ENCODE results near the gene ENPP3.

The ENPP3 gene

GRCh38 chr6:131775886-131776285 lies 138.8 kb downstream of the ENPP3 start:
- Histone ChIP-seq H3K4me1 (ENCODE audit: control insufficient read depth, insufficient read depth, low read length) (no peaks in the 10 kb centered on the region), H3K36me3 (ENCODE audit: control insufficient read depth in 2 of 2, insufficient read depth in 1 of 2, low read length in 2 of 2) (no peaks in the 10 kb centered on the region), H3K9me3 (ENCODE audit: control insufficient read depth, insufficient read depth, low read depth, low read length) (no peaks in the 10 kb centered on the region), H3K4me3 (ENCODE audit: low read depth, low read length) (no peak overlapping the region), H3K27ac (ENCODE audit: extremely low read depth, low read depth, low read length) (no peak overlapping the region)
- POLR2A ChIA-PET = no interaction called here
- CTCF ChIA-PET = no interaction called here
- TF ChIP-seq EGR2 (tag by site-specific recombination; IDR thresholded peaks at IDR 0.05; ENCODE audit: low read depth) (no peak), ZNF157 (tag by site-specific recombination; IDR thresholded peaks at IDR 0.05) (no peak), ZNF112 (tag by site-specific recombination; IDR thresholded peaks at IDR 0.05) (no peak), ZNF549 (tag by site-specific recombination; IDR thresholded peaks at IDR 0.05) (no peak), ZNF837 (tag by site-specific recombination; IDR thresholded peaks at IDR 0.05) (no peak), ZNF202 (tag by site-specific recombination; IDR thresholded peaks at IDR 0.05; ENCODE audit: borderline replicate concordance) (no peak), GLIS1 (tag by site-specific recombination; IDR thresholded peaks at IDR 0.05) (no peak), ZEB2 (tag by site-specific recombination; IDR thresholded peaks at IDR 0.05) (no peak), ZSCAN23 (tag by site-specific recombination; IDR thresholded peaks at IDR 0.05) (no peak), BCL6B (tag by site-specific recombination; IDR thresholded peaks at IDR 0.05) (no peak), ZNF175 (tag by site-specific recombination; IDR thresholded peaks at IDR 0.05) (no peak), ZNF544 (tag by site-specific recombination; IDR thresholded peaks at IDR 0.05) (no peak)

GRCh38 chr6:131776985-131777384 lies 139.9 kb downstream of the ENPP3 start:
- no peaks in the 10 kb centered on the region for H3K4me1 ChIP-seq (ENCODE audit: control insufficient read depth, insufficient read depth, low read length)
- ChIA-PET POLR2A (no interaction called here), CTCF (interaction anchor here (0.7 kb wide), 1 partner anchor 48 kb away, joined by 3 read pairs; no protein-coding TSS in a partner anchor)
- TF ChIP-seq ZNF324 (tag by site-specific recombination; IDR thresholded peaks at IDR 0.05) (no peak), KLF9 (tag by site-specific recombination; IDR thresholded peaks at IDR 0.05; ENCODE audit: low read depth) (no peak), ZNF555 (tag by site-specific recombination; conservative IDR thresholded peaks at IDR 0.05) (no peak), KLF7 (tag by site-specific recombination; IDR thresholded peaks at IDR 0.05; ENCODE audit: borderline replicate concordance) (no peak), ZFP3 (tag by site-specific recombination; IDR thresholded peaks at IDR 0.05; ENCODE audit: low read depth) (no peak), ZNF626 (tag by site-specific recombination; IDR thresholded peaks at IDR 0.05) (no peak), ZNF692 (tag by site-specific recombination; IDR thresholded peaks at IDR 0.05) (no peak), ZSCAN30 (tag by site-specific recombination; IDR thresholded peaks at IDR 0.05) (no peak)
- TF ChIP-seq, protein P1, sequence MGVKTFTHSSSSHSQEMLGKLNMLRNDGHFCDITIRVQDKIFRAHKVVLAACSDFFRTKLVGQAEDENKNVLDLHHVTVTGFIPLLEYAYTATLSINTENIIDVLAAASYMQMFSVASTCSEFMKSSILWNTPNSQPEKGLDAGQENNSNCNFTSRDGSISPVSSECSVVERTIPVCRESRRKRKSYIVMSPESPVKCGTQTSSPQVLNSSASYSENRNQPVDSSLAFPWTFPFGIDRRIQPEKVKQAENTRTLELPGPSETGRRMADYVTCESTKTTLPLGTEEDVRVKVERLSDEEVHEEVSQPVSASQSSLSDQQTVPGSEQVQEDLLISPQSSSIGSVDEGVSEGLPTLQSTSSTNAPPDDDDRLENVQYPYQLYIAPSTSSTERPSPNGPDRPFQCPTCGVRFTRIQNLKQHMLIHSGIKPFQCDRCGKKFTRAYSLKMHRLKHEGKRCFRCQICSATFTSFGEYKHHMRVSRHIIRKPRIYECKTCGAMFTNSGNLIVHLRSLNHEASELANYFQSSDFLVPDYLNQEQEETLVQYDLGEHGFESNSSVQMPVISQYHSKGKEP (tag by site-specific recombination; IDR thresholded peaks at IDR 0.05) = no peak
- TF ChIP-seq, protein P2, sequence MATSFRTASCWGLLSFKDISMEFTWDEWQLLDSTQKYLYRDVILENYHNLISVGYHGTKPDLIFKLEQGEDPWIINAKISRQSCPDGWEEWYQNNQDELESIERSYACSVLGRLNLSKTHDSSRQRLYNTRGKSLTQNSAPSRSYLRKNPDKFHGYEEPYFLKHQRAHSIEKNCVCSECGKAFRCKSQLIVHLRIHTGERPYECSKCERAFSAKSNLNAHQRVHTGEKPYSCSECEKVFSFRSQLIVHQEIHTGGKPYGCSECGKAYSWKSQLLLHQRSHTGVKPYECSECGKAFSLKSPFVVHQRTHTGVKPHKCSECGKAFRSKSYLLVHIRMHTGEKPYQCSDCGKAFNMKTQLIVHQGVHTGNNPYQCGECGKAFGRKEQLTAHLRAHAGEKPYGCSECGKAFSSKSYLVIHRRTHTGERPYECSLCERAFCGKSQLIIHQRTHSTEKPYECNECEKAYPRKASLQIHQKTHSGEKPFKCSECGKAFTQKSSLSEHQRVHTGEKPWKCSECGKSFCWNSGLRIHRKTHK (tag by site-specific recombination; IDR thresholded peaks at IDR 0.05) = no peak
- TF ChIP-seq, protein P3, sequence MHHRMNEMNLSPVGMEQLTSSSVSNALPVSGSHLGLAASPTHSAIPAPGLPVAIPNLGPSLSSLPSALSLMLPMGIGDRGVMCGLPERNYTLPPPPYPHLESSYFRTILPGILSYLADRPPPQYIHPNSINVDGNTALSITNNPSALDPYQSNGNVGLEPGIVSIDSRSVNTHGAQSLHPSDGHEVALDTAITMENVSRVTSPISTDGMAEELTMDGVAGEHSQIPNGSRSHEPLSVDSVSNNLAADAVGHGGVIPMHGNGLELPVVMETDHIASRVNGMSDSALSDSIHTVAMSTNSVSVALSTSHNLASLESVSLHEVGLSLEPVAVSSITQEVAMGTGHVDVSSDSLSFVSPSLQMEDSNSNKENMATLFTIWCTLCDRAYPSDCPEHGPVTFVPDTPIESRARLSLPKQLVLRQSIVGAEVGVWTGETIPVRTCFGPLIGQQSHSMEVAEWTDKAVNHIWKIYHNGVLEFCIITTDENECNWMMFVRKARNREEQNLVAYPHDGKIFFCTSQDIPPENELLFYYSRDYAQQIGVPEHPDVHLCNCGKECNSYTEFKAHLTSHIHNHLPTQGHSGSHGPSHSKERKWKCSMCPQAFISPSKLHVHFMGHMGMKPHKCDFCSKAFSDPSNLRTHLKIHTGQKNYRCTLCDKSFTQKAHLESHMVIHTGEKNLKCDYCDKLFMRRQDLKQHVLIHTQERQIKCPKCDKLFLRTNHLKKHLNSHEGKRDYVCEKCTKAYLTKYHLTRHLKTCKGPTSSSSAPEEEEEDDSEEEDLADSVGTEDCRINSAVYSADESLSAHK (tag by site-specific recombination; IDR thresholded peaks at IDR 0.05) = no peak
- no peaks in the 10 kb centered on the region for H3K9me3 ChIP-seq (ENCODE audit: control insufficient read depth, insufficient read depth, low read depth, low read length)
- no peak overlapping the region for H3K27ac ChIP-seq (ENCODE audit: extremely low read depth, low read depth, low read length)
- H3K36me3 ChIP-seq (ENCODE audit: control insufficient read depth in 2 of 2, insufficient read depth in 1 of 2, low read length in 2 of 2) = no peaks in the 10 kb centered on the region
- no peak overlapping the region for H3K4me3 ChIP-seq (ENCODE audit: low read depth, low read length)
